ENCODE results near the gene NEMP1. TPM values are rescaled to one million over a fixed set of nuclear protein-coding genes. Genes with fewer than 3 reads are reported as not detected.
A peak's percentile ranks its signal among the peaks of the same experiment; 100 is the strongest.

NEMP1 gene
- total RNA-seq, 4 donors from 2014 or later: 1.2 to 6.7 (median 1.9) TPM

GRCh38 chr12:57110104-57111030 is 31.8 kb upstream of the NEMP1 start:
- DNase-seq (peak in 1 of 2 donors; percentile 46), ATAC-seq (peak; percentile 8 to 39)
- H3K4me3 ChIP-seq: peak overlapping the region; percentile 58 to 68 (median 64)
- H3K36me3 ChIP-seq: no peaks in the 10 kb centered on the region
- intact Hi-C loops (cut with DNase I; ENCODE audit: low total_unique reads): loop anchor here (1.0 to 5.0 kb wide), 3 partner anchors 22 to 353 kb away; partner anchors contain the start of gene ZBTB39
- H3K27me3 ChIP-seq: no peaks in the 10 kb centered on the region
- no peaks in the 10 kb centered on the region for H3K9me3 ChIP-seq
- peaks cover 9 to 15% of the 10 kb centered on the region in 2 donors for H3K4me1 ChIP-seq
- TF ChIP-seq CTCF (IDR thresholded peaks at IDR 0.05 in 4 of 5, conservative IDR thresholded peaks at IDR 0.05 in 1 of 5) (no peak), POLR2A (IDR thresholded peaks at IDR 0.05) (peak in 1 of 2 donors; percentile 32)
- in situ Hi-C loops (cut with MboI; ENCODE audit: low sequenced_read_pairs in 4 of 4): loop anchor here (5.0 to 10.0 kb wide), 2 partner anchors 43 to 46 kb away; no protein-coding TSS in a partner anchor
- H3K27ac ChIP-seq: peak overlapping the region; percentile 87 to 94 (median 93)

GRCh38 chr12:57109207-57110103 is 30.9 kb upstream of the NEMP1 start:
- Histone ChIP-seq H3K27me3 (no peaks in the 10 kb centered on the region), H3K9me3 (no peaks in the 10 kb centered on the region), H3K27ac (peak overlapping the region; percentile 87 to 94 (median 93)), H3K36me3 (no peaks in the 10 kb centered on the region), H3K4me1 (peaks cover 9 to 15% of the 10 kb centered on the region in 2 donors), H3K4me3 (peak overlapping the region; percentile 58 to 68 (median 64))
- intact Hi-C loops (cut with DNase I; ENCODE audit: low total_unique reads): loop anchor here (5.0 kb wide), 2 partner anchors 102 to 352 kb away; partner anchors contain the start of gene ZBTB39
- in situ Hi-C loops (cut with MboI; ENCODE audit: low sequenced_read_pairs in 4 of 4): loop anchor here (5.0 to 10.0 kb wide), 2 partner anchors 42 to 45 kb away; no protein-coding TSS in a partner anchor
- ATAC-seq (no peak), DNase-seq (no peak)
- TF ChIP-seq CTCF (IDR thresholded peaks at IDR 0.05 in 4 of 5, conservative IDR thresholded peaks at IDR 0.05 in 1 of 5): no peak
- no peak for TF ChIP-seq POLR2A (IDR thresholded peaks at IDR 0.05)

GRCh38 chr12:57107456-57108155 is 29.0 kb upstream of the NEMP1 start:
- in situ Hi-C loops (cut with MboI; ENCODE audit: low sequenced_read_pairs in 4 of 4) (no loop called here), intact Hi-C loops (cut with DNase I; ENCODE audit: low total_unique reads) (no loop called here)
- Histone ChIP-seq H3K27me3 (no peaks in the 10 kb centered on the region), H3K9me3 (no peaks in the 10 kb centered on the region), H3K4me3 (no peak overlapping the region), H3K36me3 (no peaks in the 10 kb centered on the region), H3K27ac (no peak overlapping the region), H3K4me1 (peaks cover 9 to 14% of the 10 kb centered on the region in 2 donors)
- DNase-seq (no peak), ATAC-seq (no peak)
- no peak for TF ChIP-seq CTCF (IDR thresholded peaks at IDR 0.05 in 4 of 5, conservative IDR thresholded peaks at IDR 0.05 in 1 of 5)
- TF ChIP-seq POLR2A (IDR thresholded peaks at IDR 0.05): no peak

GRCh38 chr12:57106021-57106708 is 27.6 kb upstream of the NEMP1 start:
- no peaks in the 10 kb centered on the region for H3K27me3 ChIP-seq
- DNase-seq (no peak), ATAC-seq (no peak)
- no peaks in the 10 kb centered on the region for H3K36me3 ChIP-seq
- intact Hi-C loops (cut with DNase I; ENCODE audit: low total_unique reads): no loop called here
- in situ Hi-C loops (cut with MboI; ENCODE audit: low sequenced_read_pairs in 4 of 4): no loop called here
- TF ChIP-seq POLR2A (IDR thresholded peaks at IDR 0.05) (no peak), CTCF (IDR thresholded peaks at IDR 0.05 in 4 of 5, conservative IDR thresholded peaks at IDR 0.05 in 1 of 5) (no peak)
- H3K4me3 ChIP-seq: no peak overlapping the region
- no peak overlapping the region for H3K27ac ChIP-seq
- peaks cover 0 to 8% of the 10 kb centered on the region in 2 donors for H3K4me1 ChIP-seq
- H3K9me3 ChIP-seq: no peaks in the 10 kb centered on the region

All from gastrocnemius medialis (tissue), 4 donors.